GM23338 (cell line): Measurements from ENCODE around the gene RGS7. TPM values are rescaled to one million over a fixed set of nuclear protein-coding genes. Genes with fewer than 3 reads are reported as not detected.

Experiments
- ATAC-seq: fragments of 200-7000 bp; cut with Tn5 transposase; 3 replicates; pipeline ENCODE4 v1.9.1; 2020
- DNase-seq: peaks from one replicate; pipeline ENCODE4 v3.0.0-alpha.2; 2015; ENCODE audit warnings: low spot score
- H2AFZ ChIP-seq: fragments of 200-600 bp; sonication (generic); 2 replicates; pipeline ENCODE4 v1.8.0; 2016; ENCODE audit warnings: antibody characterized with exemption, mild to moderate bottlenecking, moderate library complexity
- H3F3A ChIP-seq: fragments of 200-600 bp; sonication (generic); replicated peaks from 2 replicates; pipeline ENCODE4 v1.8.0; 2017; ENCODE audit warnings: antibody characterized with exemption, mixed run types, low read depth
- H3K27ac ChIP-seq: fragments of 200-600 bp; sonication (generic); 2 replicates; pipeline ENCODE4 v1.6.1; 2016; ENCODE audit warnings: low read depth
- H3K27me3 ChIP-seq: fragments of 200-600 bp; sonication (generic); 2 replicates; pipeline ENCODE4 v1.8.0; 2016; ENCODE audit warnings: mild to moderate bottlenecking, mixed run types, moderate library complexity; ENCODE audit not compliant: insufficient read depth
- H3K36me3 ChIP-seq: fragments of 200-600 bp; sonication (generic); 2 replicates; pipeline ENCODE4 v1.8.0; 2016; ENCODE audit warnings: mild to moderate bottlenecking; ENCODE audit not compliant: insufficient read depth
- H3K4me1 ChIP-seq: fragments of 200-600 bp; sonication (generic); 2 replicates; pipeline ENCODE4 v1.8.0; 2016; ENCODE audit warnings: mild to moderate bottlenecking, moderate library complexity; ENCODE audit not compliant: insufficient read depth
- H3K4me2 ChIP-seq: fragments of 200-600 bp; sonication (generic); 2 replicates; pipeline ENCODE4 v1.7.1; 2017; ENCODE audit warnings: mixed run types
- H3K4me3 ChIP-seq: fragments of 200-600 bp; sonication (generic); 2 replicates; pipeline ENCODE4 v1.6.1; 2016; ENCODE audit warnings: mixed run types
- H3K79me2 ChIP-seq: fragments of 200-600 bp; sonication (generic); replicated peaks from 2 replicates; pipeline ENCODE4 v1.8.0; 2017; ENCODE audit warnings: mild to moderate bottlenecking; ENCODE audit not compliant: insufficient read depth
- H3K9me2 ChIP-seq: fragments of 200-600 bp; sonication (generic); 2 replicates; pipeline ENCODE4 v1.8.0; 2017; ENCODE audit not compliant: insufficient read depth
- H4K20me1 ChIP-seq: fragments of 200-600 bp; sonication (generic); replicated peaks from 2 replicates; pipeline ENCODE4 v1.8.0; 2017; ENCODE audit warnings: mild to moderate bottlenecking; ENCODE audit not compliant: insufficient read depth
- H3K27ac Mint-ChIP-seq: 2 replicates; pipeline ENCODE4 v1.8.0; 2020; ENCODE audit warnings: inconsistent platforms, mild to moderate bottlenecking, moderate library complexity, mixed read lengths
- H3K27me3 Mint-ChIP-seq: 3 replicates; pipeline ENCODE4 v1.8.0; 2022; ENCODE audit warnings: low read depth, mild to moderate bottlenecking, moderate library complexity, mixed read lengths, inconsistent platforms; ENCODE audit not compliant: insufficient read depth, poor library complexity
- H3K36me3 Mint-ChIP-seq: 3 replicates; pipeline ENCODE4 v1.8.0; 2021; ENCODE audit warnings: low read depth, mild to moderate bottlenecking, inconsistent platforms, moderate library complexity, mixed read lengths
- H3K4me1 Mint-ChIP-seq: 3 replicates; pipeline ENCODE4 v1.8.0; 2020; ENCODE audit warnings: mild to moderate bottlenecking, inconsistent platforms, mixed read lengths
- H3K4me3 Mint-ChIP-seq: 3 replicates; pipeline ENCODE4 v1.8.0; 2021; ENCODE audit warnings: moderate library complexity, mild to moderate bottlenecking, inconsistent platforms, mixed read lengths
- H3K9me3 Mint-ChIP-seq: 3 replicates; pipeline ENCODE4 v1.8.0; 2020; ENCODE audit warnings: moderate library complexity, mild to moderate bottlenecking, inconsistent platforms, mixed read lengths
- CREB1 ChIP-seq: fragments of 250-450 bp; sonication (Bioruptor Pico); IDR thresholded peaks from 2 replicates; pipeline ENCODE4 v1.5.0; 2020; ENCODE audit warnings: low read depth, mild to moderate bottlenecking, moderate library complexity
- EZH2 ChIP-seq: fragments of 200-600 bp; sonication (generic); IDR thresholded peaks from one replicate; pipeline ENCODE4 v1.8.0; 2017; ENCODE audit warnings: antibody characterized with exemption, mild to moderate bottlenecking, low read depth; ENCODE audit not compliant: unreplicated experiment
- EZH2phosphoT487 ChIP-seq: fragments of 200-600 bp; sonication (generic); IDR thresholded peaks from one replicate; pipeline ENCODE4 v1.8.1; 2018; ENCODE audit warnings: antibody characterized with exemption; ENCODE audit not compliant: unreplicated experiment
- JUNB ChIP-seq: IDR thresholded peaks from one replicate; pipeline ENCODE4 v1.6.1; 2016; ENCODE audit warnings: antibody characterized with exemption; ENCODE audit not compliant: unreplicated experiment
- NANOG ChIP-seq: IDR thresholded peaks from 2 replicates; pipeline ENCODE4 v1.6.1; 2016; ENCODE audit warnings: antibody characterized with exemption, borderline replicate concordance
- POLR2AphosphoS5 ChIP-seq: IDR thresholded peaks from 2 replicates; pipeline ENCODE4 v1.6.1; 2016; ENCODE audit warnings: antibody characterized with exemption, low read depth
- STAT1 ChIP-seq: IDR thresholded peaks from one replicate; pipeline ENCODE4 v1.6.1; 2016; ENCODE audit warnings: antibody characterized with exemption; ENCODE audit not compliant: unreplicated experiment
- ZNF114 ChIP-seq: fragments of 250-450 bp; sonication (Bioruptor Pico); IDR thresholded peaks from 2 replicates; pipeline ENCODE4 v1.5.0; 2020; ENCODE audit warnings: mild to moderate bottlenecking, moderate library complexity
- ZNF331 ChIP-seq: fragments of 250-450 bp; sonication (Bioruptor Pico); IDR thresholded peaks from 2 replicates; pipeline ENCODE4 v1.5.0; 2020; ENCODE audit warnings: low read depth, mild to moderate bottlenecking, moderate library complexity
- polyA plus RNA-seq: library from polyadenylated mRNA; unstranded; fragments of >200 nt; fragmentation: Nextera tagmentation; extraction: Ambion mirVana; gene quantifications from 2 replicates; pipeline ENCODE4 v1.2.1, GENCODE V29; 2016
- total RNA-seq: library from RNA; depleted of rRNA; stranded (reverse); fragments of >200 nt; shearing (Covaris generic); gene quantifications from 2 replicates; pipeline ENCODE4 v1.2.3, GENCODE V29; 2014
- TF ChIP-seq, protein P1 (sequence below): fragments of 250-450 bp; sonication (Bioruptor Pico); IDR thresholded peaks from 2 replicates; pipeline ENCODE4 v1.5.0; 2020; ENCODE audit warnings: mild to moderate bottlenecking, moderate library complexity
- TF ChIP-seq, protein P2 (sequence below): IDR thresholded peaks from 2 replicates; pipeline ENCODE4 v1.6.1; 2016; ENCODE audit warnings: antibody characterized with exemption
- TF ChIP-seq, protein P3 (sequence below): IDR thresholded peaks from one replicate; pipeline ENCODE4 v1.6.1; 2018; ENCODE audit warnings: antibody characterized with exemption; ENCODE audit not compliant: unreplicated experiment
- TF ChIP-seq, protein P4 (sequence below), 2 experiments: fragments of 200-600 bp in 1 of 2; sonication (generic) in 1 of 2; conservative IDR thresholded peaks; 2 replicates each; pipeline versions ENCODE4 v1.5.1 to v1.6.1; 2016 to 2017; ENCODE audit warnings: antibody characterized with exemption in 2 of 2, low read depth in 2 of 2, mild to moderate bottlenecking in 2 of 2, moderate library complexity in 1 of 2

RGS7 gene
- total and polyA plus RNA-seq, 2 experiments from 2014 or later: 2.0 to 2.2 TPM

DNA sequence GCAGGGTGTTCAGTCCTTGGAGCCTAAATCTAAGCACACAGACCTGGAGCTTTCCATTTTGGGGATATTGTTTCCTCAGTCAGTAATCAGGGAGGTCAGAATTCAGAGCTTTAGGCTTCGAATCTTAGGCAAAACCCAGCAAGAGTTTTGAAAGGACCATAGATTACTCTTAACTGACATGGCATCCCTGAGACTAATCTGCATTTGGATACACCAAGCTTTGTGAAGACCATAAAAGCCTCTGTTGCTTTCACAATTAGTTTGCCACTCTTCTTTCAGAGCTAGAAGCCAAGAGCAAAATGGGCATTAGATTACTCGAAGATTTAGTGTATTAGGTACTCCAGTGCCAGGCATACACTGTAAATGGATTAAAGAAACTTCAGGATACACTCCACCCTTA is 613.3 kb downstream of the RGS7 start:
- H4K20me1 ChIP-seq: no peaks in the 10 kb centered on the region
- H3K36me3 ChIP-seq: no peaks in the 10 kb centered on the region
- TF ChIP-seq CREB1 (CRISPR knock-in tag) (no peak), STAT1 (no peak), POLR2AphosphoS5 (no peak), ZNF114 (CRISPR knock-in tag) (no peak), ZNF331 (no peak), NANOG (no peak), JUNB (no peak), EZH2phosphoT487 (no peak), EZH2 (no peak)
- TF ChIP-seq, protein P1, sequence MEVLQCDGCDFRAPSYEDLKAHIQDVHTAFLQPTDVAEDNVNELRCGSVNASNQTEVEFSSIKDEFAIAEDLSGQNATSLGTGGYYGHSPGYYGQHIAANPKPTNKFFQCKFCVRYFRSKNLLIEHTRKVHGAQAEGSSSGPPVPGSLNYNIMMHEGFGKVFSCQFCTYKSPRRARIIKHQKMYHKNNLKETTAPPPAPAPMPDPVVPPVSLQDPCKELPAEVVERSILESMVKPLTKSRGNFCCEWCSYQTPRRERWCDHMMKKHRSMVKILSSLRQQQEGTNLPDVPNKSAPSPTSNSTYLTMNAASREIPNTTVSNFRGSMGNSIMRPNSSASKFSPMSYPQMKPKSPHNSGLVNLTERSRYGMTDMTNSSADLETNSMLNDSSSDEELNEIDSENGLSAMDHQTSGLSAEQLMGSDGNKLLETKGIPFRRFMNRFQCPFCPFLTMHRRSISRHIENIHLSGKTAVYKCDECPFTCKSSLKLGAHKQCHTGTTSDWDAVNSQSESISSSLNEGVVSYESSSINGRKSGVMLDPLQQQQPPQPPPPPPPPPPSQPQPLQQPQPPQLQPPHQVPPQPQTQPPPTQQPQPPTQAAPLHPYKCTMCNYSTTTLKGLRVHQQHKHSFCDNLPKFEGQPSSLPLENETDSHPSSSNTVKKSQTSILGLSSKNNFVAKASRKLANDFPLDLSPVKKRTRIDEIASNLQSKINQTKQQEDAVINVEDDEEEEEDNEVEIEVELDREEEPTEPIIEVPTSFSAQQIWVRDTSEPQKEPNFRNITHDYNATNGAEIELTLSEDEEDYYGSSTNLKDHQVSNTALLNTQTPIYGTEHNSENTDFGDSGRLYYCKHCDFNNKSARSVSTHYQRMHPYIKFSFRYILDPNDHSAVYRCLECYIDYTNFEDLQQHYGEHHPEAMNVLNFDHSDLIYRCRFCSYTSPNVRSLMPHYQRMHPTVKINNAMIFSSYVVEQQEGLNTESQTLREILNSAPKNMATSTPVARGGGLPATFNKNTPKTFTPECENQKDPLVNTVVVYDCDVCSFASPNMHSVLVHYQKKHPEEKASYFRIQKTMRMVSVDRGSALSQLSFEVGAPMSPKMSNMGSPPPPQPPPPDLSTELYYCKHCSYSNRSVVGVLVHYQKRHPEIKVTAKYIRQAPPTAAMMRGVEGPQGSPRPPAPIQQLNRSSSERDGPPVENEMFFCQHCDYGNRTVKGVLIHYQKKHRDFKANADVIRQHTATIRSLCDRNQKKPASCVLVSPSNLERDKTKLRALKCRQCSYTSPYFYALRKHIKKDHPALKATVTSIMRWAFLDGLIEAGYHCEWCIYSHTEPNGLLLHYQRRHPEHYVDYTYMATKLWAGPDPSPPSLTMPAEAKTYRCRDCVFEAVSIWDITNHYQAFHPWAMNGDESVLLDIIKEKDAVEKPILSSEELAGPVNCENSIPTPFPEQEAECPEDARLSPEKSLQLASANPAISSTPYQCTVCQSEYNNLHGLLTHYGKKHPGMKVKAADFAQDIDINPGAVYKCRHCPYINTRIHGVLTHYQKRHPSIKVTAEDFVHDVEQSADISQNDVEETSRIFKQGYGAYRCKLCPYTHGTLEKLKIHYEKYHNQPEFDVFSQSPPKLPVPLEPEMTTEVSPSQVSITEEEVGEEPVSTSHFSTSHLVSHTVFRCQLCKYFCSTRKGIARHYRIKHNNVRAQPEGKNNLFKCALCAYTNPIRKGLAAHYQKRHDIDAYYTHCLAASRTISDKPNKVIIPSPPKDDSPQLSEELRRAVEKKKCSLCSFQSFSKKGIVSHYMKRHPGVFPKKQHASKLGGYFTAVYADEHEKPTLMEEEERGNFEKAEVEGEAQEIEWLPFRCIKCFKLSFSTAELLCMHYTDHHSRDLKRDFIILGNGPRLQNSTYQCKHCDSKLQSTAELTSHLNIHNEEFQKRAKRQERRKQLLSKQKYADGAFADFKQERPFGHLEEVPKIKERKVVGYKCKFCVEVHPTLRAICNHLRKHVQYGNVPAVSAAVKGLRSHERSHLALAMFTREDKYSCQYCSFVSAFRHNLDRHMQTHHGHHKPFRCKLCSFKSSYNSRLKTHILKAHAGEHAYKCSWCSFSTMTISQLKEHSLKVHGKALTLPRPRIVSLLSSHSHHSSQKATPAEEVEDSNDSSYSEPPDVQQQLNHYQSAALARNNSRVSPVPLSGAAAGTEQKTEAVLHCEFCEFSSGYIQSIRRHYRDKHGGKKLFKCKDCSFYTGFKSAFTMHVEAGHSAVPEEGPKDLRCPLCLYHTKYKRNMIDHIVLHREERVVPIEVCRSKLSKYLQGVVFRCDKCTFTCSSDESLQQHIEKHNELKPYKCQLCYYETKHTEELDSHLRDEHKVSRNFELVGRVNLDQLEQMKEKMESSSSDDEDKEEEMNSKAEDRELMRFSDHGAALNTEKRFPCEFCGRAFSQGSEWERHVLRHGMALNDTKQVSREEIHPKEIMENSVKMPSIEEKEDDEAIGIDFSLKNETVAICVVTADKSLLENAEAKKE (CRISPR knock-in tag): no peak
- TF ChIP-seq, protein P2, sequence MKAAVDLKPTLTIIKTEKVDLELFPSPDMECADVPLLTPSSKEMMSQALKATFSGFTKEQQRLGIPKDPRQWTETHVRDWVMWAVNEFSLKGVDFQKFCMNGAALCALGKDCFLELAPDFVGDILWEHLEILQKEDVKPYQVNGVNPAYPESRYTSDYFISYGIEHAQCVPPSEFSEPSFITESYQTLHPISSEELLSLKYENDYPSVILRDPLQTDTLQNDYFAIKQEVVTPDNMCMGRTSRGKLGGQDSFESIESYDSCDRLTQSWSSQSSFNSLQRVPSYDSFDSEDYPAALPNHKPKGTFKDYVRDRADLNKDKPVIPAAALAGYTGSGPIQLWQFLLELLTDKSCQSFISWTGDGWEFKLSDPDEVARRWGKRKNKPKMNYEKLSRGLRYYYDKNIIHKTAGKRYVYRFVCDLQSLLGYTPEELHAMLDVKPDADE: no peak
- TF ChIP-seq, protein P3, sequence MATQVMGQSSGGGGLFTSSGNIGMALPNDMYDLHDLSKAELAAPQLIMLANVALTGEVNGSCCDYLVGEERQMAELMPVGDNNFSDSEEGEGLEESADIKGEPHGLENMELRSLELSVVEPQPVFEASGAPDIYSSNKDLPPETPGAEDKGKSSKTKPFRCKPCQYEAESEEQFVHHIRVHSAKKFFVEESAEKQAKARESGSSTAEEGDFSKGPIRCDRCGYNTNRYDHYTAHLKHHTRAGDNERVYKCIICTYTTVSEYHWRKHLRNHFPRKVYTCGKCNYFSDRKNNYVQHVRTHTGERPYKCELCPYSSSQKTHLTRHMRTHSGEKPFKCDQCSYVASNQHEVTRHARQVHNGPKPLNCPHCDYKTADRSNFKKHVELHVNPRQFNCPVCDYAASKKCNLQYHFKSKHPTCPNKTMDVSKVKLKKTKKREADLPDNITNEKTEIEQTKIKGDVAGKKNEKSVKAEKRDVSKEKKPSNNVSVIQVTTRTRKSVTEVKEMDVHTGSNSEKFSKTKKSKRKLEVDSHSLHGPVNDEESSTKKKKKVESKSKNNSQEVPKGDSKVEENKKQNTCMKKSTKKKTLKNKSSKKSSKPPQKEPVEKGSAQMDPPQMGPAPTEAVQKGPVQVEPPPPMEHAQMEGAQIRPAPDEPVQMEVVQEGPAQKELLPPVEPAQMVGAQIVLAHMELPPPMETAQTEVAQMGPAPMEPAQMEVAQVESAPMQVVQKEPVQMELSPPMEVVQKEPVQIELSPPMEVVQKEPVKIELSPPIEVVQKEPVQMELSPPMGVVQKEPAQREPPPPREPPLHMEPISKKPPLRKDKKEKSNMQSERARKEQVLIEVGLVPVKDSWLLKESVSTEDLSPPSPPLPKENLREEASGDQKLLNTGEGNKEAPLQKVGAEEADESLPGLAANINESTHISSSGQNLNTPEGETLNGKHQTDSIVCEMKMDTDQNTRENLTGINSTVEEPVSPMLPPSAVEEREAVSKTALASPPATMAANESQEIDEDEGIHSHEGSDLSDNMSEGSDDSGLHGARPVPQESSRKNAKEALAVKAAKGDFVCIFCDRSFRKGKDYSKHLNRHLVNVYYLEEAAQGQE: no peak
- TF ChIP-seq, protein P4, sequence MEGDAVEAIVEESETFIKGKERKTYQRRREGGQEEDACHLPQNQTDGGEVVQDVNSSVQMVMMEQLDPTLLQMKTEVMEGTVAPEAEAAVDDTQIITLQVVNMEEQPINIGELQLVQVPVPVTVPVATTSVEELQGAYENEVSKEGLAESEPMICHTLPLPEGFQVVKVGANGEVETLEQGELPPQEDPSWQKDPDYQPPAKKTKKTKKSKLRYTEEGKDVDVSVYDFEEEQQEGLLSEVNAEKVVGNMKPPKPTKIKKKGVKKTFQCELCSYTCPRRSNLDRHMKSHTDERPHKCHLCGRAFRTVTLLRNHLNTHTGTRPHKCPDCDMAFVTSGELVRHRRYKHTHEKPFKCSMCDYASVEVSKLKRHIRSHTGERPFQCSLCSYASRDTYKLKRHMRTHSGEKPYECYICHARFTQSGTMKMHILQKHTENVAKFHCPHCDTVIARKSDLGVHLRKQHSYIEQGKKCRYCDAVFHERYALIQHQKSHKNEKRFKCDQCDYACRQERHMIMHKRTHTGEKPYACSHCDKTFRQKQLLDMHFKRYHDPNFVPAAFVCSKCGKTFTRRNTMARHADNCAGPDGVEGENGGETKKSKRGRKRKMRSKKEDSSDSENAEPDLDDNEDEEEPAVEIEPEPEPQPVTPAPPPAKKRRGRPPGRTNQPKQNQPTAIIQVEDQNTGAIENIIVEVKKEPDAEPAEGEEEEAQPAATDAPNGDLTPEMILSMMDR (conservative IDR thresholded peaks at IDR 0.05; ENCODE audit: low read depth in 2 of 2): no peak
- Mint-ChIP-seq H3K27me3 (no peaks in the 10 kb centered on the region), H3K4me1 (peaks cover 4% of the 10 kb centered on the region; the same call in 2 of the 3 replicates), H3K9me3 (no peaks in the 10 kb centered on the region), H3K36me3 (no peaks in the 10 kb centered on the region), H3K4me3 (no peak overlapping the region), H3K27ac (0 out of 2 replicates have a peak overlapping the region, but pooled peaks have one; percentile 9)
- DNase-seq: no peak
- peak overlapping the region; percentile 53; the same call in 1 of the 2 replicates for H3K4me2 ChIP-seq
- no peaks in the 10 kb centered on the region for H3K9me2 ChIP-seq
- H2AFZ ChIP-seq: peak overlapping the region; percentile 69
- no peak overlapping the region for H3K4me3 ChIP-seq
- no peaks in the 10 kb centered on the region for H3K27me3 ChIP-seq
- no peaks in the 10 kb centered on the region for H3K79me2 ChIP-seq
- peaks cover 7% of the 10 kb centered on the region for H3K4me1 ChIP-seq
- H3F3A ChIP-seq: no peaks in the 10 kb centered on the region
- no peak; the same call in 1 of the 3 replicates for ATAC-seq
- H3K27ac ChIP-seq: no peak overlapping the region
